Measurements from ENCODE around the gene KCNRG.
"Not testable (repeated sequence)": the region's sequence is repeated elsewhere in the genome, so short reads cannot be mapped to it uniquely, and the experiment has no call there.

The KCNRG gene

GRCh38 chr13:50011461-50011860, 3.8 kb upstream of the KCNRG start:
- DNase-seq (ENCODE audit: low read depth in 3 of 3) = no peak

GRCh38 chr13:50012396-50013169, 2.7 kb upstream of the KCNRG start:
- DNase-seq (ENCODE audit: low read depth in 3 of 3) = no peak

- no peak for DNase-seq (ENCODE audit: low read depth in 3 of 3)
Observed at GRCh38 chr13:50014386-50014785, 858 bp upstream of the KCNRG start.

DNA sequence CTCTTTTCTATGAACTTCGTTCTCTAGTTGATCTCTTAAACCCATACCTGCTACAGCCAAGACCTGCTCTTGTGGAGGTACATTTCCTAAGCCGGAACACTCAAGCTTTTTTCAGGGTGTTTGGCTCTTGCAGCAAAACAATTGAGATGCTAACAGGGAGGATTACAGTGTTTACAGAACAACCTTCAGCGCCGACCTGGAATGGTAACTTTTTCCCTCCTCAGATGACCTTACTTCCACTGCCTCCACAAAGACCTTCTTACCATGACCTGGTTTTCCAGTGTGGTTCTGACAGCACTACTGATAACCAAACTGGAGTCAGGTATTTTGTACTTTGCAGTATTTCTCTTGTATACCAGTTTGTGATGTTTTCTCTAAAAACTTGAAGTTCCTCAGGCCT, 506 bp downstream of the KCNRG start:
- DNase-seq (ENCODE audit: low read depth in 3 of 3) = no peak

DNA sequence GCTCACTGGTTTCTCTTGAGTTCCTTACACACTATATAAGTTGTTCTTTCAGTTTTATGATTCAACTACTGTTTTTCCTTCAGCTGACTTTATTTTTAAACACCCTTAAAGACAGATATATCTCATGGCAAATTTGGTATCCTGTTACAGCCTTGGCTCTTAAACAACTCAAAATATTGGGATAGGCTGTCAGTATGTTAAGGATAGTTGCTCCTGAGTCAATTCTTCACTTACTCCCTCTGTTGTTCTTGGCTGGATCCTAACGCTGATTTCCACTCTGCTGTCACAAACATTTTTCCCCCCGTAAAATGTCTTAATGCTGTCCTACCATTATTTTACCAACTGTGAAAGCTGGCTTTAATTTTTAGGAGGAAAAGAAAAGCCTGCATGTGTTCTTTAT, 1.2 kb downstream of the KCNRG start:
- no peak for DNase-seq (ENCODE audit: low read depth in 3 of 3)

DNA sequence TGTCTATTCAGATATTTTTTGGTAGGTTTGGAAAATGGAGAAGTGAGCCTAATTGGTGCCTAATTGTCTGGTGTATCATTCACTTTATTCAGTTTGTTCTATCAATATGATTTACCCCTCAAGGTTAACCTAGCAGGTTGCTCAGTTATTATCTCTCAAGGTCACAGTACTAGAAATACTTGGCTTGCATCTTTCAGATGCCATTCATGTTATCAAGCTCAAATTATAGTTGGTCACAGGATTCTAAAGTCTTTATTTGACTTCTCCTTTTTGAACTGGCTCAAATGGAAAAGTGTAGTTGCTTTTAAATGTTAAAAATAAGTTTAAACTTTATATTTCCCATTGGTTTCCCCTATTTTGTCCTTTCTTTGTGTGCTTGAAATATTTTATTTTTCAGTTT, 2.6 kb downstream of the KCNRG start:
- no peak for DNase-seq (ENCODE audit: low read depth in 3 of 3)

- DNase-seq (ENCODE audit: low read depth in 3 of 3) = no peak
Observed at GRCh38 chr13:50025436-50025835, 10.2 kb downstream of the KCNRG start.

- no peak for DNase-seq (ENCODE audit: low read depth in 3 of 3)
Observed at GRCh38 chr13:50026788-50027473, 11.7 kb downstream of the KCNRG start.

GRCh38 chr13:50030315-50030714, 15.1 kb downstream of the KCNRG start:
- DNase-seq (ENCODE audit: low read depth in 3 of 3) = no peak

DNA sequence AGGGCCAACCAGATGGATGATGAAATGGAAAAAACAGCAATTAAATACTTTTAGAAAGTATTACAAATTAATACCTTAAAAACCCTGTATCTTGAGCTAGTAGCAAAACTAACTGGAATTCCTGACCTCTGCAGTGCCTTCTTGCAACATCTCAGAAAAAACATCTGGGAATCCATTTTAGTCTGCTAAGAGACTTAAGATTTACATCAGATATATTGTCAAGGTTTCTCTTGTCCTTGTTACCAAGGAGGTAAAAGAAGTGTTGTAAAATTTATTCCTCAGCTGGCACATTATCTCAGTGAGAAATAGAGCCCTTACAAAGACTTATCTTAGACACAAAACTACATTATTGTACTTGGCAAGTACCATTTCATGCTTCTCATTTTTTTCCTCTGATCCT, 18.5 kb downstream of the KCNRG start:
- DNase-seq (ENCODE audit: low read depth in 3 of 3) = no peak

- DNase-seq (ENCODE audit: low read depth in 3 of 3) = no peak
Observed at GRCh38 chr13:50037788-50038187, 22.5 kb downstream of the KCNRG start.

DNA sequence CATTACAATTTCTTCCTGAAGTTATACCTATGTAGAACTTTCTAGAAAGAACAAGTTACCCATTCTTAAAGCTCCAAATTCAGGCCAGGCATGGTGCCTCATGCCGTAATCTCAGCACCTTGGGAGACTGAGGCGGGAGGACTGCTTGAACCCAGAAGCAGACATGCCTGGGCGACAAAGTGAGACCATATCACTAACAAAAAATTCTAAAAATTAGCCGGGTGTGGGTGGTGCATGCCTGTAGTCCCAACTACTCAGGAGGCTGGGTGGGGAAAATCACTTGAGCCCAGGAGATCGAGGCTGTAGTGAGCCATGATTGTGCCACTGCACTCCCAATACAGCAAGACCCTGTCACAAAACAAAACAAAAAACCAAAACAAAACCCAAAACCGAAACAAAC, 23.0 kb downstream of the KCNRG start:
- no peak for DNase-seq (ENCODE audit: low read depth in 3 of 3)

DNA sequence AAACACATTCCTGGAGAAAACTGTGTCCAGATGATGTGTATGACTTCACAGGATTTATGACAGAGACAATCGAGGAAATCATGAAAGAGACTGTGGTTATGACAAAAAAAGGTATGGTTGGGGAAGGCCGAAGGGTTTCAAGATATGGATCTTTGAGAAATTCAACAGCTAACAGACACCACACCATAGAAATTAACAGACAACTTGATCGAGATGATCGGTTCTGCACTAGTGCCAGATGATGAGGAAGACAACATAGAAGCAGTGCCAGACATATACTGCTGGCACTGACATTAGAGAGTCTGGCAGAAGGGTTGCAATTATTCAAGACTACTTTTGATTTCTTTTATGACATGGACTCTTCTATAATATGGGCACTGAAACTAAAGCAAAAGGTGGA, 37.2 kb downstream of the KCNRG start:
- DNase-seq (ENCODE audit: low read depth in 3 of 3) = no peak

- DNase-seq (ENCODE audit: low read depth in 3 of 3) = no peak
Observed at GRCh38 chr13:50053844-50054243, 38.6 kb downstream of the KCNRG start.

DNA sequence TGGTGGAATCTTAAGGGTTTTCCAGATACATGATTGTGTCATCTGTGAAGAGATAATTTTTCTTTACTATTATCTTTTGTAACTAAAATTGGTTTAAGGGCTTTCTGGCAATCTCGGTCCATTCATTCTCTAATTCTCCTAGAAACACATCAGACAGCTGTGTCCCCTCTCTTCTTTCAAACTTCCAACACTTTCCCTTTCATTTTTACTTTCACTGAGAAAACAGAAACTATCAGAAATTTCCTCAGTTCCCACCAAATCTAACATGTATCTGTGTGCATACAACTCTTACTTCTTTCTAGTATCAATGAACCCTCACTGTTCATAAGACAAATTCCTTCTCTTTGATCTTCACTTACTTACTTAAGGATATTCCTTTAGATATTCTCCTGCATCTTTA, 40.2 kb downstream of the KCNRG start:
- DNase-seq (ENCODE audit: low read depth in 3 of 3) = no peak

- no peak for DNase-seq (ENCODE audit: low read depth in 3 of 3)
Observed at GRCh38 chr13:50060718-50061117, 45.5 kb downstream of the KCNRG start.

DNA sequence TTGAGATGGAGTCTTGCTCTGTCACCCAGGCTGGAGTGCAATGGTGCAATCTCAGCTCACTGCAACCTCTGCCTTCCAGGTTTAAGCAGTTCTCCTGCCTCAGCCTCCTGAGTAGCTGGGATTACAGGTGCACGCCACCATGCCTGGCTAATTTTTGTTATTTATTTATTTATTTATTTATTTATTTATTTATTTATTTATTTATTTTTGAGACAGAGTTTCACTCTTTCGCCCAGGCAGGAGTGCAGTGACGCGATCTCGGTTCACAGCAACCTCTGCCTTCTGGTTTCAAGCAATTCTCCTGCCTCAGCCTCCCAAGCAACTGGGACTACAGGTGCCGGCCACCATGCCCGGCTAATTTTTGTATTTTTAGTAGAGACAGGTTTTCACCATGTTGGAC, 47.1 kb downstream of the KCNRG start:
- not testable (repeated sequence) for DNase-seq (ENCODE audit: low read depth in 3 of 3)

GRCh38 chr13:50065712-50066111, 50.5 kb downstream of the KCNRG start:
- DNase-seq (ENCODE audit: low read depth in 3 of 3) = no peak

GRCh38 chr13:50068508-50068907, 53.3 kb downstream of the KCNRG start:
- no peak for DNase-seq (ENCODE audit: low read depth in 3 of 3)

GRCh38 chr13:50069261-50069660, 54.0 kb downstream of the KCNRG start:
- no peak for DNase-seq (ENCODE audit: low read depth in 3 of 3)

DNA sequence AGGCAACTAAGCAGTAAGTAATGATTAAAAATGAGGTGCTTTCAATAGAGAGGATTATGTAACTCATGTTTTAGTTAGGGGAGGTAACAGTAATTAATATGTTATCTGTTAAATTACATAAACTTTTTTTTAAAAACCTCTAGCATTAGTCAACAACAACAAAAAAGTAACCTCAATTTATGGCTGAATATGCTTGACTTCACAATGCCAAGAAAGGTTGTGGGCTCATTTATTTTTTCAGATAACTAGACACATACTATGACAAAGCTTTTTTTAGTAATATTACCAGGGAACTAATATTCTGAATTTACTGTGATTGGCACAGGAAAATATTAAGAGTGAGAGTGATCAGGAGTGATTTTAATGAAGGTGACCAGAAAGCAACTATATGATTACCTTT, 54.9 kb downstream of the KCNRG start:
- no peak for DNase-seq (ENCODE audit: low read depth in 3 of 3)

Data from stimulated activated CD4-positive, alpha-beta T cell treated with anti-CD3 and anti-CD28 coated beads, TNF-alpha, amount 100 ng/mL, for 24 hours (primary cell).